ENCODE data around the gene ZC3H6. TPM values are rescaled to one million over a fixed set of nuclear protein-coding genes. Genes with fewer than 3 reads are reported as not detected.
A peak's percentile ranks its signal among the peaks of the same experiment; 100 is the strongest.

ZC3H6 gene
- total and polyA plus RNA-seq, 2 of the 13 experiments (the other 11 are each of a cell fraction or from before 2014, with no cell fraction given): 0.71 to 0.93 TPM

- TF ChIP-seq JARID2 (CRISPR knock-in tag; IDR thresholded peaks at IDR 0.05; ENCODE audit: insufficient replicate concordance): no peak
- no peak for TF ChIP-seq NFKB2 (CRISPR knock-in tag; IDR thresholded peaks at IDR 0.05; ENCODE audit: borderline replicate concordance)
- peak; percentile 86; the same call in 1 of the 2 replicates for TF ChIP-seq SMAD3 (CRISPR knock-in tag; IDR thresholded peaks at IDR 0.05)
- no peak for TF ChIP-seq ZSCAN5A (CRISPR knock-in tag; IDR thresholded peaks at IDR 0.05; ENCODE audit: borderline replicate concordance)
- no peak for TF ChIP-seq ZHX2 (IDR thresholded peaks at IDR 0.05; ENCODE audit: low read depth)
- TF ChIP-seq ZHX2 (CRISPR knock-in tag; IDR thresholded peaks at IDR 0.05; ENCODE audit: borderline replicate concordance): no peak
- no peak for TF ChIP-seq POLR2A (IDR thresholded peaks at IDR 0.05; ENCODE audit: insufficient read depth in 1 of 2, low read depth in 2 of 2, low read length in 2 of 2)
- TF ChIP-seq TP53 (CRISPR knock-in tag; conservative IDR thresholded peaks at IDR 0.05): no peak
- TF ChIP-seq CCDC6 (CRISPR knock-in tag; IDR thresholded peaks at IDR 0.05): no peak; the same call in 1 of the 2 replicates
- peak; percentile 92 for TF ChIP-seq SOX5 (CRISPR knock-in tag; IDR thresholded peaks at IDR 0.05; ENCODE audit: borderline replicate concordance)
- no peak for TF ChIP-seq ARID4A (CRISPR knock-in tag; IDR thresholded peaks at IDR 0.05; ENCODE audit: borderline replicate concordance)
- TF ChIP-seq KAT8 (CRISPR knock-in tag; IDR thresholded peaks at IDR 0.05): peak; percentile 73; the same call in 1 of the 2 replicates
- TF ChIP-seq ZNF180 (CRISPR knock-in tag; IDR thresholded peaks at IDR 0.05; ENCODE audit: borderline replicate concordance, low read depth): no peak
- peak; percentile 66; the same call in 1 of the 2 replicates for TF ChIP-seq ZNF12 (CRISPR knock-in tag; IDR thresholded peaks at IDR 0.05)
- TF ChIP-seq ZKSCAN1 (IDR thresholded peaks at IDR 0.05; ENCODE audit: low read length): no peak
- TF ChIP-seq DRAP1 (CRISPR knock-in tag; IDR thresholded peaks at IDR 0.05): peak; percentile 37; the same call in 1 of the 2 replicates
- TF ChIP-seq ZNF616 (CRISPR knock-in tag; IDR thresholded peaks at IDR 0.05; ENCODE audit: low read depth): no peak
- peak; percentile 72; the same call in 1 of the 2 replicates for TF ChIP-seq ZMAT3 (CRISPR knock-in tag; conservative IDR thresholded peaks at IDR 0.05)
- TF ChIP-seq ZFX (CRISPR knock-in tag; IDR thresholded peaks at IDR 0.05; ENCODE audit: low read depth): no peak
- TF ChIP-seq ISL2 (CRISPR knock-in tag; IDR thresholded peaks at IDR 0.05): peak; percentile 94
Observed at GRCh38 chr2:112314856-112315255, 39.5 kb downstream of the ZC3H6 start (continued).
